Keratinocyte (primary cell): ENCODE results near the gene CCDC85C. TPM values are rescaled to one million over a fixed set of nuclear protein-coding genes. Genes with fewer than 3 reads are reported as not detected.

Experiments
- DNase-seq: peaks from one replicate; pipeline ENCODE4 v3.0.0-alpha.2; 2011; ENCODE audit warnings: low read depth, missing footprints, low spot score
- FAIRE-seq: peaks from 2 replicates; lab custom pipeline; 2011; peaks lifted over from hg19 to GRCh38; lab: Jason Lieb, UNC
- H2AFZ ChIP-seq: 2 replicates; pipeline ENCODE4 v1.6.0; 2012; ENCODE audit warnings: low read length, control low read depth, inconsistent platforms; ENCODE audit not compliant: control insufficient read depth
- H3K27ac ChIP-seq: 2 replicates; pipeline ENCODE4 v1.5.1; 2011; ENCODE audit warnings: low read length; ENCODE audit not compliant: control insufficient read depth, insufficient read depth
- H3K27me3 ChIP-seq: 3 replicates; pipeline ENCODE4 v1.6.0; 2011; ENCODE audit warnings: low read length; ENCODE audit not compliant: control insufficient read depth, insufficient read depth; ENCODE audit errors: extremely low read depth
- H3K36me3 ChIP-seq, 2 experiments: 2 replicates in 1 of 2; 3 replicates in 1 of 2; pipeline ENCODE4 v1.5.1; 2011; ENCODE audit warnings: low read length in 2 of 2, mild to moderate bottlenecking in 1 of 2; ENCODE audit not compliant: control insufficient read depth in 2 of 2, insufficient read depth in 2 of 2; ENCODE audit errors: extremely low read depth in 1 of 2
- H3K4me1 ChIP-seq: 3 replicates; pipeline ENCODE4 v1.5.1; 2011; ENCODE audit warnings: low read length; ENCODE audit not compliant: control insufficient read depth, insufficient read depth; ENCODE audit errors: extremely low read depth
- H3K4me2 ChIP-seq: 3 replicates; pipeline ENCODE4 v1.6.0; 2011; ENCODE audit warnings: low read depth, low read length; ENCODE audit not compliant: control insufficient read depth, insufficient read depth; ENCODE audit errors: extremely low read depth
- H3K4me3 ChIP-seq, 3 experiments: fragments of 200-600 bp in 1 of 3; sonication (generic) in 1 of 3; 2 replicates in 2 of 3; 3 replicates in 1 of 3; pipeline ENCODE4 v1.5.1; 2011 to 2016; ENCODE audit warnings: low read length in 3 of 3, mild to moderate bottlenecking in 3 of 3, control low read depth in 2 of 3, inconsistent platforms in 1 of 3, low read depth in 1 of 3, mixed read lengths in 1 of 3, mixed run types in 1 of 3, moderate library complexity in 1 of 3; ENCODE audit not compliant: control insufficient read depth in 2 of 3, insufficient read depth in 2 of 3; ENCODE audit errors: extremely low read depth in 1 of 3
- H3K79me2 ChIP-seq: 2 replicates; pipeline ENCODE4 v1.6.0; 2012; ENCODE audit warnings: low read length; ENCODE audit not compliant: control insufficient read depth, insufficient read depth
- H3K9ac ChIP-seq: 3 replicates; pipeline ENCODE4 v1.6.0; 2011; ENCODE audit warnings: low read length; ENCODE audit not compliant: control insufficient read depth, insufficient read depth; ENCODE audit errors: extremely low read depth
- H3K9me1 ChIP-seq: 3 replicates; pipeline ENCODE4 v1.6.0; 2011; ENCODE audit warnings: low read length; ENCODE audit not compliant: control insufficient read depth, insufficient read depth; ENCODE audit errors: extremely low read depth
- H3K9me3 ChIP-seq: 2 replicates; pipeline ENCODE4 v1.5.1; 2012; ENCODE audit warnings: low read depth, low read length; ENCODE audit not compliant: control insufficient read depth
- H4K20me1 ChIP-seq: 3 replicates; pipeline ENCODE4 v1.6.0; 2011; ENCODE audit warnings: low read length; ENCODE audit not compliant: control insufficient read depth, insufficient read depth; ENCODE audit errors: extremely low read depth
- EZH2 ChIP-seq: IDR thresholded peaks from one replicate; pipeline ENCODE4 v1.6.1; 2012; ENCODE audit warnings: inconsistent platforms, mild to moderate bottlenecking, low read length, moderate library complexity
- dilution Hi-C: fragments of 300-500 bp; cut with MboI; formaldehyde crosslinking; loops from one replicate; pipeline ENCODE4 v1.7.0; 2020; ENCODE audit warnings: low sequenced_read_pairs; ENCODE audit not compliant: extremely low pct_ligation_motif_present
- polyA plus RNA-seq, 5 experiments: library from polyadenylated mRNA; depleted of rRNA in 3 of 5; stranded (reverse) in 3 of 5; stranded (forward) in 1 of 5; unstranded in 1 of 5; fragments of >200 nt; gene quantifications; 1 replicate in 1 of 5; 2 replicates in 3 of 5; 3 replicates in 1 of 5; pipeline versions ENCODE4 v1.2.1 to v1.2.3, GENCODE V29; 2011 to 2012; ENCODE audit warnings: missing spikeins in 2 of 5, low read depth in 1 of 5, low replicate concordance in 1 of 5
- TF ChIP-seq, protein P1 (sequence below), 3 experiments: IDR thresholded peaks in 1 of 3; conservative IDR thresholded peaks in 1 of 3; optimal IDR thresholded peaks in 1 of 3; 2 replicates in 2 of 3; 3 replicates in 1 of 3; pipeline versions ENCODE3 to v1.5.1; 2011; ENCODE audit warnings: low read length in 3 of 3, mild to moderate bottlenecking in 3 of 3, moderate library complexity in 2 of 3, control low read depth in 1 of 3, inconsistent platforms in 1 of 3; ENCODE audit not compliant: insufficient read depth in 2 of 3; ENCODE audit errors: extremely low read depth in 1 of 3

Gene CCDC85C
- polyA plus RNA-seq, 1 donor (not counting 4 experiments of a cell fraction or from before 2014, with no cell fraction given): 13.2 TPM

DNA sequence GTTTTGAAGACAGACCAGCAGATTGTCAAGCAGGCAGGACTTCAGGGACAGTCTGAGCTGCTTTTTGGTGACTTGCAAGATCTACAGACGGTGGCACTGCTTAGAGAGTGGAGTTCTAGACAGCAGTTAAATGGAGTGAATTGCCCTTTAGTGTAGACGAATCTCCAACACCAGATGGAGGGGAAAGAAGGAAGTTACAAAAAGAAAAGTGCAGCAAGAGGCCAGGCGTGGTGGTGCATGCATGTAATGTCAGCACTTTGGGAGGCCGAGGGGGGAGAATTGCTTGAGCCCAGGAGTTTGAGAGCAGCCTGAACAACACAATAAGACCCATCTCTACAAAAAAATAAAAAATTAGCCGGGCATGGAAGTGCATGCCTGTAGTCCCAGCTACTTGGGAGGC is 32.5 kb upstream of the CCDC85C start:
- no peak for FAIRE-seq
- Histone ChIP-seq H3K9me3 (no peaks in the 10 kb centered on the region), H3K27me3 (peaks cover 6% of the 10 kb centered on the region), H4K20me1 (no peaks in the 10 kb centered on the region), H3K4me2 (no peak overlapping the region), H3K27ac (no peak overlapping the region), H3K4me1 (no peaks in the 10 kb centered on the region), H3K79me2 (no peaks in the 10 kb centered on the region), H3K4me3 (no peak overlapping the region), H3K36me3 (no peaks in the 10 kb centered on the region), H3K9ac (no peak overlapping the region), H2AFZ (no peak overlapping the region), H3K9me1 (no peaks in the 10 kb centered on the region)
- no peak for DNase-seq
- dilution Hi-C loops: no loop called here
- TF ChIP-seq, protein P1, sequence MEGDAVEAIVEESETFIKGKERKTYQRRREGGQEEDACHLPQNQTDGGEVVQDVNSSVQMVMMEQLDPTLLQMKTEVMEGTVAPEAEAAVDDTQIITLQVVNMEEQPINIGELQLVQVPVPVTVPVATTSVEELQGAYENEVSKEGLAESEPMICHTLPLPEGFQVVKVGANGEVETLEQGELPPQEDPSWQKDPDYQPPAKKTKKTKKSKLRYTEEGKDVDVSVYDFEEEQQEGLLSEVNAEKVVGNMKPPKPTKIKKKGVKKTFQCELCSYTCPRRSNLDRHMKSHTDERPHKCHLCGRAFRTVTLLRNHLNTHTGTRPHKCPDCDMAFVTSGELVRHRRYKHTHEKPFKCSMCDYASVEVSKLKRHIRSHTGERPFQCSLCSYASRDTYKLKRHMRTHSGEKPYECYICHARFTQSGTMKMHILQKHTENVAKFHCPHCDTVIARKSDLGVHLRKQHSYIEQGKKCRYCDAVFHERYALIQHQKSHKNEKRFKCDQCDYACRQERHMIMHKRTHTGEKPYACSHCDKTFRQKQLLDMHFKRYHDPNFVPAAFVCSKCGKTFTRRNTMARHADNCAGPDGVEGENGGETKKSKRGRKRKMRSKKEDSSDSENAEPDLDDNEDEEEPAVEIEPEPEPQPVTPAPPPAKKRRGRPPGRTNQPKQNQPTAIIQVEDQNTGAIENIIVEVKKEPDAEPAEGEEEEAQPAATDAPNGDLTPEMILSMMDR (optimal IDR thresholded peaks at IDR 0.05 in 1 of 3, IDR thresholded peaks at IDR 0.05 in 1 of 3, conservative IDR thresholded peaks at IDR 0.05 in 1 of 3; ENCODE audit: extremely low read depth in 1 of 3, insufficient read depth in 2 of 3, low read length in 3 of 3): no peak
- TF ChIP-seq EZH2: no peak

DNA sequence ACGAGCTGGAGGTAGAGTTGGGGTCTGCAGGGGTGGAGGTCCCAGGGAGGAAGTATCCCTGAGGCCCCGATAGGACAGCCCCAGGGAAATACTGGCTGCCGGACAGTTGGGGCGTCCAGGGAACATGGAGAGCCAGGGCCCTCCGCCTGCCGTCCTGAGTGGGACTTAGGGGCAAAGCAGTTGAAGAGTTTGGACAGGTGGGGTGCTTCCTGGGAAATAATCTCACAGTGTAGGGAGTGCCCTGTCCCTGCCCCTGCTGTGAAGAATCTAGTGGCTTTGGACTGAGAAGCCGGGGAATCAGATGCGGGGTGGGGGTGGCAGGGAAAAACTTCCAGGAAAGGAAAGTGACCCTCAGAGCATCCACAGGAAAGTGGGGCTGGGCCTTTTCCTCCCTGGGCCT is 31.1 kb upstream of the CCDC85C start:
- Histone ChIP-seq H3K36me3 (no peaks in the 10 kb centered on the region), H3K9me1 (no peaks in the 10 kb centered on the region), H3K9me3 (no peaks in the 10 kb centered on the region), H3K4me3 (no peak overlapping the region), H3K4me1 (no peaks in the 10 kb centered on the region), H3K27me3 (peaks cover 6% of the 10 kb centered on the region), H3K9ac (no peak overlapping the region), H3K27ac (no peak overlapping the region), H4K20me1 (no peaks in the 10 kb centered on the region), H3K79me2 (no peaks in the 10 kb centered on the region), H2AFZ (no peak overlapping the region), H3K4me2 (no peak overlapping the region)
- FAIRE-seq (no peak), DNase-seq (no peak)
- dilution Hi-C loops: no loop called here
- TF ChIP-seq EZH2: no peak
- TF ChIP-seq, protein P1 (optimal IDR thresholded peaks at IDR 0.05 in 1 of 3, IDR thresholded peaks at IDR 0.05 in 1 of 3, conservative IDR thresholded peaks at IDR 0.05 in 1 of 3; ENCODE audit: extremely low read depth in 1 of 3, insufficient read depth in 2 of 3, low read length in 3 of 3): no peak
